ENCODE measurements around the gene RASA3. TPM values are rescaled to one million over a fixed set of nuclear protein-coding genes. Genes with fewer than 3 reads are reported as not detected.

RASA3 gene
- total RNA-seq, 1 experiment from 2014 or later: 18.6 TPM

GRCh38 chr13:114017966-114018365, 114.5 kb downstream of the RASA3 start:
- Histone ChIP-seq H3K9me2 (ENCODE audit: insufficient read depth) (no peaks in the 10 kb centered on the region), H3K4me2 (ENCODE audit: low read length) (no peak overlapping the region), H3K9me3 (ENCODE audit: control insufficient read depth in 1 of 2, insufficient read depth in 1 of 2, low read depth in 1 of 2, low read length in 2 of 2) (no peaks in the 10 kb centered on the region), H3K27me3 (ENCODE audit: insufficient read depth, low read length) (no peaks in the 10 kb centered on the region), H3K79me2 (ENCODE audit: insufficient read depth, low read length) (no peaks in the 10 kb centered on the region), H3K4me1 (ENCODE audit: control insufficient read depth in 1 of 2, insufficient read depth in 2 of 2, low read length in 2 of 2) (peaks cover 0 to 5% of the 10 kb centered on the region in 2 experiments; a peak in 2 of 4 replicates), H3K4me3 (replicated peaks in 1 of 2; ENCODE audit: low read depth in 1 of 2, low read length in 2 of 2) (no peak overlapping the region), H4K20me1 (ENCODE audit: insufficient read depth) (no peaks in the 10 kb centered on the region), H3K27ac (ENCODE audit: low read depth, low read length) (no peak overlapping the region), H3K9ac (ENCODE audit: low read length) (no peak overlapping the region), H3K36me3 (ENCODE audit: control insufficient read depth in 1 of 2, insufficient read depth in 2 of 2, low read length in 2 of 2) (no peaks in the 10 kb centered on the region), H2AFZ (ENCODE audit: low read depth, low read length, poor library complexity, severe bottlenecking) (no peak overlapping the region)
- TF ChIP-seq TCF7L2 (IDR thresholded peaks at IDR 0.05; ENCODE audit: borderline replicate concordance, extremely low read depth, insufficient read depth, insufficient read length): no peak
- no peak for TF ChIP-seq EGR1 (IDR thresholded peaks at IDR 0.05; ENCODE audit: low read depth)
- TF ChIP-seq REST (IDR thresholded peaks at IDR 0.05; ENCODE audit: low read depth): no peak
- no peak for TF ChIP-seq POLR2A (IDR thresholded peaks at IDR 0.05; ENCODE audit: borderline replicate concordance, extremely low read depth, insufficient read depth, insufficient read length)
- TF ChIP-seq SRF (IDR thresholded peaks at IDR 0.05; ENCODE audit: low read depth): no peak
- no peak for TF ChIP-seq EZH2 (IDR thresholded peaks at IDR 0.05)
- TF ChIP-seq JUND (IDR thresholded peaks at IDR 0.05): no peak
- TF ChIP-seq CBX3 (IDR thresholded peaks at IDR 0.05; ENCODE audit: low read depth): no peak
- TF ChIP-seq ZFX (IDR thresholded peaks at IDR 0.05): no peak
- TF ChIP-seq MAX (IDR thresholded peaks at IDR 0.05): no peak
- TF ChIP-seq YY1 (IDR thresholded peaks at IDR 0.05; ENCODE audit: extremely low read depth, insufficient replicate concordance, low read depth, low read length): no peak
- no peak for TF ChIP-seq ELF1 (IDR thresholded peaks at IDR 0.05; ENCODE audit: borderline replicate concordance, low read depth)
- no peak for TF ChIP-seq SIN3A (IDR thresholded peaks at IDR 0.05; ENCODE audit: low read depth)
- TF ChIP-seq, protein P1, sequence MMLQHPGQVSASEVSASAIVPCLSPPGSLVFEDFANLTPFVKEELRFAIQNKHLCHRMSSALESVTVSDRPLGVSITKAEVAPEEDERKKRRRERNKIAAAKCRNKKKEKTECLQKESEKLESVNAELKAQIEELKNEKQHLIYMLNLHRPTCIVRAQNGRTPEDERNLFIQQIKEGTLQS (IDR thresholded peaks at IDR 0.05): no peak
- no peak for TF ChIP-seq RAD21 (IDR thresholded peaks at IDR 0.05; ENCODE audit: low read depth)
- ChIA-PET CTCF (no interaction called here), POLR2A (no interaction called here), RAD21 (ENCODE audit: low non-redundant PET in 1 of 2, low total read pairs in 2 of 2, uncharacterized antibody in 2 of 2, unreplicated experiment in 2 of 2) (no interaction called here)
- BruUV-seq (replicated peaks): no TSS peak
- DNase-seq (ENCODE audit: low read depth, low spot score) (no peak), ATAC-seq (no peak)
- intact Hi-C loops (cut with micrococcal nuclease): no loop called here

All from HCT116 (cell line).